HG02798 (cell line): ENCODE results near the gene FCGBP.

Experiments
- ATAC-seq: cut with Tn5 transposase; IDR thresholded peaks from one replicate; pipeline ENCODE4 v1.9.1; 2021; ENCODE audit warnings: mild to moderate bottlenecking; ENCODE audit not compliant: unreplicated experiment, poor library complexity

Gene FCGBP

DNA sequence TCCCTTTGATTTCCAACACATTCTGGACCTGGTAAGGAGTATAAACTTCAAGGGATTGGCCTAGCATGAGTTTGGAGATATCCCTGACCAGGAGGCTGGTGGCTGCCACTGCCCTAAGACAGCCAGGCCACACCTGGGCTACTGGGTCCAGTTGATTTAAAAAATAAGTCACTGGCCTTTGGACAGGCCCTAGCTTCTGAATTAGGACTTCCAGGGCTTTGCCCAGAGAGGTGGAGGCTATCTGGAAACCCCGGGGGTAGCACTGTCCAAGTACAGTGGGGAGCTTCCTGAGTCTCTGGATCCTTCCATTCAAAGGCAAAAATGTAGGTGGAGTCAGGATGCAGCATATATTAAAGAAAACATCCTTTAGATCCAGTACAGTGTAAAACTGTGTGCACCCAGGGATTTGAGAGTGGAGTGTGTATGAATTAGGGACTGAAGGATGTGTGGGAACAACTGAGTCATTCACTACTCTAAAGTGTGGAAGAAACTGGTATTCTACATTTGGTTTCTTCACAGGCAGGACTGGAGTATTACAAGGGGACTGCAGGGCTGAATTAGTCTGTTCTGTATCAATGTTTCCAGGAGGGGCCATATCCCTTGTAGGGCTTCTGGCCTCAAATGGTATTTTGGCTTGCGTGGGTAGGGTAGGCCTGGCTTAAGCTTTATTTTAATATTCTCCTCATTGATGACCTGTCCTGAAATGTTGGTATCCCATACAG is 14.8 kb upstream of the FCGBP start:
- ATAC-seq, result no peak

DNA sequence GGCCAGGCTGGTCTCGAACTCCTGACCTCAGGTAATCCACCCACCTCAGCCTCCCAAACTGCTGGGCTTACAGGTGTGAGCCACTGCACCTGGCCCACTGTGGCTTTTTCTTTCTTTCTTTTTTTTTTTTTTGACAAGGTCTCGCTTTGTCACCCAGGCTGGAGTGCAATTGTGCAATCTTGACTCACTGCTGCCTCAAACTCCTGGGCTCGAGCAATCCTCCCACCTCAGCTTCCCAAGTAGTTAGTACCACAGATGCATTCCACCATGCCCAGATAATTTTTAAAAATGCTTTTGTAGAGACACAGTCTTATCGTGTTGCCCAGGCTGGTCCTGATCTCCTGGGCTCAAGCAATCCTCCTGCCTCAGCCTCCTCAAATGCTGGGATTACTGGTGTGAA is 12.1 kb upstream of the FCGBP start:
- no peak for ATAC-seq

GRCh38 chr19:39943586-39943985 is 9.2 kb upstream of the FCGBP start:
- no peak for ATAC-seq

DNA sequence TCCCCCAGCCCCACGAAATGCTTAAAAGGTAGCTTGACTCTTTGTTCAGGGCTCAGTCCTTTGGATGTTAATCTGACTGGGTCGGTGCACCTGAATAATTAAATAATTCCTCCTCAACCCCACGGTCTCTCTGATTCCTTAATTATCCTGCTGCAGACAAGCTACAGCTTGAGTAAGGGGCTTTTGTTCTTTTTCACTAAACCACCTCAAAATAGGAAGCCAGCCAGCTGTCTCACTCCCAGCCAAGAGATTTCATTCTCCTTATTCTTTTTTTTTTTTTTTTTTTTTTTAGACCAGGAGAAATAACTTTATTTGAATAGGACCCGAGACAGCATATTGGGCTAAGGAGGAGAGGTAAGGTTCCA is 7.9 kb upstream of the FCGBP start:
- ATAC-seq, result no peak

DNA sequence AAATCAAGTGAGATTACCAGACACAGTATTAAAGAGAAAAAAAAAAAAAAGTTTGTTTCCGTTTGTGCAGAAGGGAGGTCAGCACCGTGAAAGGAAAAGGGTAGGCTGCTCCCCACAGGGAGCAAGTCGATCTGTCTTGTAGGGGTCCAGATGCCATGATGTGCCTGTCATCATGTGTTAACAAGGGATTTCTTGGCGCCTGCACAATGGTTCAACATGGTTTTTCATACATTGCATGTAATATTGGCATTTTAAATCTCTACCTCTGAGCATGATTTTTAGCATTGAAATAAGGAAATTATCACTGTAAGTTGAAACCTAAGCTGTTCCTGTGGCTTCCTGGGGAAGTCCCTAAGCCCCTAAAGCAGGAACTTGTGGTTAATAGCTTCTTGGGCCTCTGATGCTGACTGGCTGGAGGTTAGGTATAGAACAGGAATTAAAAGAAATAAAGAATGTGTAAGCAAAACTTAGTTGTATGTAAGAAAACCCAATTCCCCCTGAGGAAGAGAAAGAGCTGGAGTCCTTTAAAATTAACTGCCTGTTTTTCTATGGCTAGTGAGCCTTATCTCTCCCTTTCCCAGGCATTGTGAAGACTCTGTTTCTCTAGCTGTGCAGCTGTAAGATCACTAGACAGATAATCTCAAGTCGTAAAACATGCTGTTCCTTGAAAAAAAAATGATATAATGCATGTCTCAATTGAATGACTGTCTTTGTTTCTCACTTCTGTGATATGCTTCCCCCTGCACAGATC is 7.4 kb upstream of the FCGBP start:
- ATAC-seq, result peak; percentile 68

DNA sequence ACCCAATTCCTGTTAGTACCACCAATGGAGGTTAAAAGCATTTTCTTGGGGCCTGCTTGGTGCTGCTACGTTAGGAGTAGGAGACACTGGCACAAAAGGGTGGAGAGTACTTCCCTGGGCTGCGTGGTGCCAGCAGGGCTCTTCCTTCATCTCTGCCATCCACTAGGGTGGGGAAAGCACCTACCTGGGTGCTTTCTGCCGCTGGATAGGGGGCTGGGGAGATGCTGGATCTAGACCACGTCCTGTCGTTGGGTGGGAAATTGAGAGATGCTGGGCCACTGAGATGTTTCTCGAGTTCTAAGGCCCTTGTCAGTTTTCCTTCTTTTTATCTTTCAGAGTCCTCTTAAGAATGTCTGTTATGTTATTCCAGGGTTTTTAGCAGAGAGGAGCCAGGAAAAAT is 6.7 kb upstream of the FCGBP start:
- ATAC-seq, result no peak

DNA sequence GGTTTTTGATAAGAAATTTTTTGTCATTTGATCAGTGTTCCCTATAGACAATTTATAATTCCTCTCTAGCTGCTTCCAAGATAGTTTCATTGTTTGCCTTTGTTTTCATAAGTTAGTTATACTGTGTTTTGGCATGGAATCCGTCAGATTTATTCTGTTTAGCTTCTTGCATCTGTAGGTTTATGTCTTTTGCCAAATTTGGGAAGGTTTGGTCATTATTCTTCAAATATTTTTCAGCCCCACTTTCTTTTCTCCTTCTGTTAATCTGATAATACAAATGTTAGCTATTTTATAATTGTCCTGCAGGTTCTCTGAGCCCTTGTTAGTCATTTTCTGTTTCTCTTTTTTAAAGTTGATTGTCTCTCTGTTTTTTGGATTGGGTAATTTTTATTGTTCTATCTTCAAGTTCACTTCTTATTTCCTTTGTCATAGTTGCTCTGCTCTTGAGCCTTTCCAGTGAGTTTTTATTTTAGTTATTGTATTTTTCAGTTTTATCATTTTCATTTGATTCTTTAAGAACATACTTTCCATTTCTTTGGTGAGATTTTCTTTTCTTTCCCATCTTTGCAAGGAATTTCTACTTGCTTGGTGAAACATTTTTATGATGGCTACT is 5.9 kb upstream of the FCGBP start:
- ATAC-seq, result no peak

DNA sequence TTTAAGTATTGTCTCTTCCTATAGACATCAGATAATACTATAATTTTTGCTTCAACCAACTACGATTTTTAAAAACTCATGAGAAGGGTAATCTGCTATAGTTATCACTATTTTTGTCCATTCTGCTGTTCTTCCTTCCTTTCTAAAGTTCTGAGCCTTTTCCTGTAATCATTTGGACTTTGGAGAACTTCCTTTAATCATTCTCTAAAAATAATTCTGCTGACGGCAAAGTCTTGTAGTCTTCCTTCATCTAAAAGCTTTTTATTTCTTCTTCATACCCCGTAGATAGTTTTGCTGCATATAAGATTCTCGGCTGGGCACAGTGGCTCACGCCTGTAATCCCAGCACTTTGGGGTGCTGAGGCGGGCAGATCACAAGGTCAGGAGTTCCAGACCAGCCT is 5.1 kb upstream of the FCGBP start:
- no peak for ATAC-seq

- no peak for ATAC-seq
Observed at GRCh38 chr19:39937787-39938186, 3.4 kb upstream of the FCGBP start.

- ATAC-seq, result no peak
Observed at GRCh38 chr19:39937094-39937720, 2.8 kb upstream of the FCGBP start.

GRCh38 chr19:39936622-39937021 is 2.2 kb upstream of the FCGBP start:
- no peak for ATAC-seq

DNA sequence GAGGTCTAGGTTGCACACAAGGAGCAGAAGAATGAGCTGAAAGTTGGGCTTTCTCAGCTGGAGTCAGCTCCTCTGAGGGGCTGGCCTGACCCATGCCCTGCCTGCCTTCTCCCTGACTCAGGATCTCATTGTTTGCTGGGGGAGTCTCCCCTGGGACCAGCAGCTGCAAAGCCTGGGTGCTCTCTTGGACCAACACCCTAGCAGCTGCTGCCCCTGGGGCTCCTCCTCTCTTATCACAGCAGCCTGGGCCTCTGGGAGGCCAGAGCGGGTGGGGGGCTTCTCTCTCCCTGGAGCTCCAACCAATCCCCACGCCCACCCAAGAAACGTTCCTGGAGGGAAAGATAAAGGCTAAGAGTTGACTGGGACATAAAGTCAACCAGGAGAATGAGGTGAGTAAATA is 1.6 kb upstream of the FCGBP start:
- no peak for ATAC-seq

DNA sequence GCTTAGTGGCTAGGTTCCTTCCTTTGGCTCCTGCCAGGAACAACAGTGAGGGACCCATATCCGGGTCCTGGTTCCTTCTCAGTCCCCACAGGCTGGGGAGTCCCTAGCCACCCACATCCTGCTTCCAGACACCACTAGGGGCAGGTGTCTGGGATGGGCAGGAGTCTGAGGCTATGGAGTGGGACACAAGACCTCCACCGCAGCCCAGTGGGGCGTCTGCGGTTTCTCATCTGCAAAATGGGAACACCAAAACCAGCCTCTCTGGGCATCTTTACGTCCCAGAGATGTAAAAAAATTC is 879 bp upstream of the FCGBP start:
- no peak for ATAC-seq

DNA sequence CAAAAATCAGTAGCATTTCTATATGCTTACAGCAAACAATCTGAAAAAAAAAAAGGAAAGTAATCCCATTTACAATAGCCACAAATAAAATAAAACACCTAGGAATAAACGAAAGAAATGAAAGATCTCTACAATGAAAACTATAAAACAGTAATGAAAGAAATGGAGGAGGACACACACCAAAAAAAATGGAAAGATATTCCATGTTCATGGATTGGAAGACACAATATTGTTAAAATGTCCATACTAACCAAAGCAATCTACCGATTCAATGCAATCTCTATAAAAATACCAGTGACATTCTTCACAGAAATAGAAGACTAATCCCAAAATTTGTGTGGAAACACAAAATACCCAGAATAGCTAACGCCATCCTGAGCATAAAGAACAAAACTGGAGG is 4.7 kb downstream of the FCGBP start:
- ATAC-seq, result no peak

DNA sequence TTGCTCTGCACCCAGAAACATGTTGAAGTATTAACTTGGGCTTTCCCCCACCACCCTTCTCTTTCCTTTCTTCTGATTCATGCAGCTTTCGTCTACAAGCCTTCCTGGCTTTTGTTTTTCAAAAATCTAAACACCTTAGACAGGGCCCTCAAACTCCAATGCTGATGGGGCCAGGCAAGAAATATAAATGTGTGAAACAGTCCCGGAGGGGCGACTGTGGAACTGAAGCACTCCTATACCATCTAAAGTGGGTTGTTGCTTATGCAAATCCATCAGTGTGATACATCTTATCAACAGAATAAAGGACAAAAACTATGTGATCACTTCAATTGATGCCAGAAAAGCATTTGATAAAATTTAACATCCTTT is 6.1 kb downstream of the FCGBP start:
- no peak for ATAC-seq

- no peak for ATAC-seq
Observed at GRCh38 chr19:39927524-39928356, 6.7 kb downstream of the FCGBP start.

GRCh38 chr19:39927076-39927475 is 7.4 kb downstream of the FCGBP start:
- no peak for ATAC-seq

DNA sequence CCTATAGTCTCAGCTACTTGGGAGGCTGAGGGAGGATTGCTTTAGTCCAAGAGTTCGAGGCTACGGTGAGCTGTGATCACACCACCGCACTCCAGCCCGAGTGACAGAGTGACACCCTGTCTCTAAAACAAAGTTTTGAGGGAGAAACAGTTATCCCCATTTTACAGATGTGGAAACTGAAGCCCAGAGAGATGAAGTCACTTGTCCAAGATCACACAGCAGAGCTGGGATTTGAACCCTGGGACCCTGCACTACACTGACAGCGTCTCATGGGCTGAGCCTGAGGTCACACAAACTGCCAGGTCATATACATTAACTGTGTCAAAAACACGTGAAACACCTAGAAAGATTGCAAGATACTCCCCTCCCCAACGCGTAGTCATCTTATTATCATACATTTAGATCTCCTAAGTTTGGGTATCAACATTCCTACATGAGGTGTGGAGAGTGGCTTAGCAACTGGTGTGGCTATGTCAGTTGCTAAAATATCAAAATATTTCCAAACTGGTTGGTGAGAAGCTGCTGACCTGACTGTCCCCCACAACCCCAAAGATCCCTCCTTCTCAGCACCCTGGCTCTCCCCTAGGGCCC is 8.2 kb downstream of the FCGBP start:
- no peak for ATAC-seq

DNA sequence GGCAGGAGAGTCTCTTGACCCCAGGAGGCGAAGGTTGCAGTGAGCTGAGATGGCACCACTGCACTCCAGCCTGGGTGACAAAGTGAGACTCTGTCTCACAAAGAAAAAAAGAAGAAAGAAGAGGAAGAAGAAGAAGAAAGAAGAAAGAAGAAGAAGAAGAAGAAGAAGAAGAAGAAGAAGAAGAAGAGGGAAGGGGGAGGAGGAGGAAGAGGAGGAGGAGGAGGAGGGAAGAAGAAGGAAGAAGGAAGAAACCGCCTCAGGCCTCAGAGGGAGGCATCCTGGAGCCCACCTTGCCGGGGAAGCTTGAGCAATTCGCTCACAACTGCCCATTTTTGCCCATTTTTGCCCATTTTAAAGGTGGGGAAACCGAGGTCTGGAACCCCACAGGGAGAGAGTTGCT is 9.5 kb downstream of the FCGBP start:
- ATAC-seq, result no peak

DNA sequence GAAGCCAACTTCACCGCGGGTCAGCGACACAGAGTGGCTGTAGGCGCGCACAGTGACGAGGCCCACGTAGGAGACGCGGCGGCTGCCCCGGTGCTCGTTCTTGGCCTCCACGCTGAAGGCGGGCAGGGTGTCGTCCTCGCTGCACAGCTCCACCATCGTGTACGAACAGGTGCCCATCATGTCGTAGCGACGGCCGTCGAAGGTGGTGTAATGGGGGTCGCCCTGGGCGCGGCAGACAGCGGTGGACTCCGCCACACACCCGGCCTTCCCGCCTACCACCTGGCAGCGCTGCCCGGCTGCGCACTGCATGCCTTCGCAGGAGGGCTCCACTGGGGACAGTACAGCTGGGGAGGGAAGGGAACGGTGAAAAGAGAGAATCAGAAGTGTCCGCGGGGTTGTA is 10.0 kb downstream of the FCGBP start:
- ATAC-seq, result no peak
